Measurements from ENCODE around the gene ISG20L2. TPM values are rescaled to one million over a fixed set of nuclear protein-coding genes. Genes with fewer than 3 reads are reported as not detected.

The ISG20L2 gene
- total RNA-seq, 6 experiments from 2014 or later = 10.3 to 14.1 (median 12.2) TPM

DNA sequence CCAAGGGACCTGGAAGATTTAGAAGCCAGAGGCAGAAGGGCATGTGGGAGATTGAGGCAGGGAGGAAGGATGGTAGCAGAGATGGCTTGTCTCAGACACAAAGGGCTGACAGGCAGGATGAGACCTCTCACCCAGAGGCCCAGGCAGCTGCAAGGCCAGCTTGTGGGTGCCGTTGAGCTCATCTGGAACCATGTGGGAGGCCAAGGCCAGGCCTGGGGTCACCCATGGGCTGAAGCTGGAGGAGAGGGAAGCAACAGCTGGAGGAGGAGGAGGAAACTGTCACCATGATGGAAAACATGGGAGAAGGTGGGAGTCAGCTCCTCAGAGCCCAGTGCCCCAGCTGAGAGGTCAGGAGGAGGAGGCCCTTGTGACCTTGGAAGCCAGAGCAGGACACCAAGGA is 29.6 kb downstream of the ISG20L2 start:
- ATAC-seq (no peak), DNase-seq (no peak)
- no peak for TF ChIP-seq POLR2A (IDR thresholded peaks at IDR 0.05)
- TF ChIP-seq, protein P1, sequence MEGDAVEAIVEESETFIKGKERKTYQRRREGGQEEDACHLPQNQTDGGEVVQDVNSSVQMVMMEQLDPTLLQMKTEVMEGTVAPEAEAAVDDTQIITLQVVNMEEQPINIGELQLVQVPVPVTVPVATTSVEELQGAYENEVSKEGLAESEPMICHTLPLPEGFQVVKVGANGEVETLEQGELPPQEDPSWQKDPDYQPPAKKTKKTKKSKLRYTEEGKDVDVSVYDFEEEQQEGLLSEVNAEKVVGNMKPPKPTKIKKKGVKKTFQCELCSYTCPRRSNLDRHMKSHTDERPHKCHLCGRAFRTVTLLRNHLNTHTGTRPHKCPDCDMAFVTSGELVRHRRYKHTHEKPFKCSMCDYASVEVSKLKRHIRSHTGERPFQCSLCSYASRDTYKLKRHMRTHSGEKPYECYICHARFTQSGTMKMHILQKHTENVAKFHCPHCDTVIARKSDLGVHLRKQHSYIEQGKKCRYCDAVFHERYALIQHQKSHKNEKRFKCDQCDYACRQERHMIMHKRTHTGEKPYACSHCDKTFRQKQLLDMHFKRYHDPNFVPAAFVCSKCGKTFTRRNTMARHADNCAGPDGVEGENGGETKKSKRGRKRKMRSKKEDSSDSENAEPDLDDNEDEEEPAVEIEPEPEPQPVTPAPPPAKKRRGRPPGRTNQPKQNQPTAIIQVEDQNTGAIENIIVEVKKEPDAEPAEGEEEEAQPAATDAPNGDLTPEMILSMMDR (IDR thresholded peaks at IDR 0.05) = no peak
- H3K27me3 ChIP-seq = peaks cover 0 to 7% of the 10 kb centered on the region in 2 donors
- H3K9me3 ChIP-seq = no peaks in the 10 kb centered on the region
- intact Hi-C loops (cut with DNase I) = no loop called here
- no peaks in the 10 kb centered on the region for H3K4me1 ChIP-seq
- no peak overlapping the region for H3K27ac ChIP-seq
- H3K4me3 ChIP-seq = no peak overlapping the region
- no peaks in the 10 kb centered on the region for H3K36me3 ChIP-seq
- WGBS (ENCODE audit: insufficient coverage, low coverage, low lambda C conversion rate, missing lambda C conversion rate) = 67% methylated on average over 1 of the region's 1 CpG

DNA sequence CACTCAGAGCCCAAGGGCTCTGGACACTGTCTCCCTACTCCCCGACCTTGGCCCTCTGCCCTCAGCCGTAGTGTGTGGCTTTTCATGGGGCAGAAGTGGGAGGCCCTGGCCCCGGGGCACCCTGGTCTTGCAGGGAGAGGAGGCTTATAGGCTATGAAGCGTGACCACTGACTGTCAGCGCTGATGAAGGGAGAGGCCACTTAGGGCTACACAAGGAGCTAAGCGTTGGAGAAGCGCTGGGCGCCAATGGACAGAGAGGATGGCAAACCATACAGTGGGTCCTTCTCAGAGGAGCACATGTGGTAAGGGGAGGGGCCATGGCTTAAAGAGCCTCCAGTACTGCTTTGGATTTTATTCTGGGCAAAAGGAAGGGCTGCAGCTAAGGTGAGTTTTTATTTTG is 31.1 kb downstream of the ISG20L2 start:
- no peaks in the 10 kb centered on the region for H3K36me3 ChIP-seq
- no peak for DNase-seq
- no peaks in the 10 kb centered on the region for H3K4me1 ChIP-seq
- intact Hi-C loops (cut with DNase I) = no loop called here
- ATAC-seq = no peak
- 23% methylated on average over 3 of the region's 8 CpGs for WGBS (ENCODE audit: insufficient coverage, low coverage, low lambda C conversion rate, missing lambda C conversion rate)
- H3K27ac ChIP-seq = no peak overlapping the region
- no peaks in the 10 kb centered on the region for H3K27me3 ChIP-seq
- no peak for TF ChIP-seq POLR2A (IDR thresholded peaks at IDR 0.05)
- TF ChIP-seq, protein P1 (IDR thresholded peaks at IDR 0.05) = no peak
- no peak overlapping the region for H3K4me3 ChIP-seq
- no peaks in the 10 kb centered on the region for H3K9me3 ChIP-seq

DNA sequence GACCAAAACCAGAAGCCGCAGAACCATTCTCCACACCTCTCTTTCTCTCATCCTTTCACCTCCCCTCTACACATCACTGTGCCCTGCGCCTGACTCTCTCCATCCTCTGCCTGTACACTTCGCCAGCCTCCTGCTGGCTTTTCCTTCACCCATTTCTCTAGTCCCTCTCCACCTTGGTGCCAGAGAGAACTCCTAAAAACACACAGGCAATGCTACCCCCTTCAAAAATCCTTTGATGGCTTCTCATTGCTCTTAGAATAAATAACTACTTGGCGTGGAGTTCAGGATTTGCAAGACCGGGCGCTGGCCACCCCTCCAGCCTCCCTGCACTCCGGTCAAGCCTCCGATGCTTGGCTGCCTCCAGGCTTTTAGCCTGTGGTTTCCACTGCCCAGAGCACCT is 31.8 kb downstream of the ISG20L2 start:
- 70% methylated on average over 7 of the region's 8 CpGs for WGBS (ENCODE audit: insufficient coverage, low coverage, low lambda C conversion rate, missing lambda C conversion rate)
- no peak for TF ChIP-seq POLR2A (IDR thresholded peaks at IDR 0.05)
- TF ChIP-seq, protein P1 (IDR thresholded peaks at IDR 0.05) = no peak
- H3K27ac ChIP-seq = no peak overlapping the region
- DNase-seq = no peak
- no peaks in the 10 kb centered on the region for H3K9me3 ChIP-seq
- no peak for ATAC-seq
- intact Hi-C loops (cut with DNase I) = no loop called here
- H3K27me3 ChIP-seq = no peaks in the 10 kb centered on the region
- no peaks in the 10 kb centered on the region for H3K36me3 ChIP-seq
- no peak overlapping the region for H3K4me3 ChIP-seq
- H3K4me1 ChIP-seq = no peaks in the 10 kb centered on the region

DNA sequence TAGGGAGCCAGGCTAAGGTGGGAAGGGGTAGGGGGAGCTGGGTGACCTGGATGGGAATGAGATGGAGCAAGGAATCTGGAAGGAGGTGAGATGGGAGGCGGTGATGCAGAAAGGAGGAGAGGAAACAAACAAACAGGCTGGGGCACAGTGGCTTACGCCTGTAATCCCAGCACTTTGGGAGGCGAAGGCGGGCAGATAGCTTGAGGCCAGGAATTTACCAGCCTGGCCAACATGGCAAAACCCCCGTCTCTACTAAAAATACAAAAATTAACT is 33.9 kb downstream of the ISG20L2 start:
- Histone ChIP-seq H3K4me3 (no peak overlapping the region), H3K4me1 (peaks cover 0 to 2% (median 0%) of the 10 kb centered on the region in 4 donors), H3K36me3 (no peaks in the 10 kb centered on the region), H3K27ac (no peak overlapping the region), H3K27me3 (peaks cover 0 to 5% of the 10 kb centered on the region in 2 donors), H3K9me3 (no peaks in the 10 kb centered on the region)
- DNase-seq = no peak
- WGBS (ENCODE audit: insufficient coverage, low coverage, low lambda C conversion rate, missing lambda C conversion rate) = 92% methylated on average over 2 of the region's 5 CpGs
- TF ChIP-seq, protein P1 (IDR thresholded peaks at IDR 0.05) = no peak
- no peak for TF ChIP-seq POLR2A (IDR thresholded peaks at IDR 0.05)
- intact Hi-C loops (cut with DNase I) = no loop called here
- ATAC-seq = no peak
